GM21786 (cell line): Measurements from ENCODE around the gene RUFY1.
A peak's percentile ranks its signal among the peaks of the same experiment; 100 is the strongest.

ENCODE experiments used
- ATAC-seq: cut with Tn5 transposase; IDR thresholded peaks from one replicate; pipeline ENCODE4 v1.9.1; 2021; ENCODE audit not compliant: unreplicated experiment

RUFY1 gene

DNA sequence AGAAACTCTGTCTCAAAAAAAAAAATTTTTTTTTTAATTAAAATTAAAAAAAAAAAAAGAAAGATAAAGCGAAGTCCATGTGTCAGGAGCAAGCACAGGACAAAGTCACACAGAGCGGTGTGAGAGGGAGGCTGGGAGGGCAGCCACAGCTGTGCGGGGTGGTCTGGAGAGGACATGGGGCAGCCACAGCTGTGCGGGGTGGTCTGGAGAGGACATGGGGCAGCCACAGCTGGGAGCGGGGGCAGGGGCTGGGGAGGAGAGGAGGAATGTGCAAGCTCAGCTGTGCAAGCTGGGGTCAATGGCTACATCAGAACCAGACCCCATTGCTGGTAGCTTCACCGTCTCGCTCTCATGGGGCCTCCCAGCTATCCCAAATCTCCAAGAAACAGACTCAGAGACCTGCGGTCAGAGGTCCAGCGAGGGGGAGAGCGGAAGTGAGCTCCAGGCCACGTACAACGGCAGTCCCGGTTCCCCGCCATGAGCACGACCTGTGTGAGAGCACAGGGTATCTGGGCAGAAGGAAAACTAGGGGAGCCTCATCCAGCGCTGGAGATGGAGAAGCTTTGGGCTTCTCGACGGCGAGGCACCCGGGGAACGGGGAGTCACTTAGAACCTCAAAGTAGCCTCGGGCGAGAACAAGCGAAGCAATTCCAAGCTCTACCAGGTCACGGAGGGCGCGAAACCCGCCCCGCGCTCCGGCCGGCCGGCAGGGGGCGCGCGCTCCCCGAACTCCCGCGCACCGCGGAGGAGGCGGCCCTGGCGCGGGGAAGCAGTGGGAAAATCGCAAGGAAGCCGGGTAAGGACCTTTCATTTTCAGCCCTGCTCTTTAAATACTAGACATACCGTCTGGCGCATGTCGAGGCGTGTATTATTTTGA, 107.2 kb downstream of the RUFY1 start:
- peak; percentile 85 for ATAC-seq

DNA sequence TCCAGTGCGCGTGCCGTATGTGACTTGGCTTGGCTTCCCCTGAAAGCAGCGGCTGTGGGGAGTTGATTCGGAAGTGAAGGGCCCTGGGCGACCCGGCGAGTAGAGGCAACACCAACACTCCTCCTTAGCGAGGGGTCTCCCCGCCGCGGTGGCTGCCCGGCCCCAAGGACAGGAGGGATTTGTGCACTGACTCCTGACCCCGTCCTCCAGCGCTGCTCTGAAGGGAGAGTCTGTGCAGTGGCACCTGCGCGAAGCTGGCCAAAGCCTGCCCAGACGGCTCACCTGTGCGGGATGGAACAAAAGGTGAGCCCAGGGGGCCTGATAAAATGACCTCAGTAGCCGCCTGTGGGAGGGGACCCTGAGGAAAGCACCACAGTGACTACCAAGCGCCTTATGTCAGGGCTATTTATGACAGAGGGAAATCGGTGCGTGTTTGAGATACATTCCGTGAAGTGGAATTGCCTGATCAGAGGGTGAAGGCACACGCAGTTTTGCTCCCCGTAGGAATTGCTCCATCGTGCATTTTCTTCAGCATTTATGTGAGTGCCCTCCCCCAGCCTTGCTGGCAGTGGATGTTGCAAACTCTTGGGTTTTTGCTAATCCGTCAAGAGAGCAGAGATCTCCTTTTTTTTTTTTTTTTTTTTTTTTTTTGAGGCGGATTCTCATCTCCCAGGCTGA, 108.0 kb downstream of the RUFY1 start:
- peak; percentile 55 for ATAC-seq
